IPS-11a (cell line): Measurements from ENCODE around the gene LZTS3.
A peak's percentile ranks its signal among the peaks of the same experiment; 100 is the strongest.
"Not testable (repeated sequence)": the region's sequence is repeated elsewhere in the genome, so short reads cannot be mapped to it uniquely, and the experiment has no call there.

Source experiments
- H3K4me3 ChIP-seq: one replicate; pipeline ENCODE4 v1.5.1; 2013; ENCODE audit warnings: low read depth, low read length, control low read depth

Gene LZTS3

DNA sequence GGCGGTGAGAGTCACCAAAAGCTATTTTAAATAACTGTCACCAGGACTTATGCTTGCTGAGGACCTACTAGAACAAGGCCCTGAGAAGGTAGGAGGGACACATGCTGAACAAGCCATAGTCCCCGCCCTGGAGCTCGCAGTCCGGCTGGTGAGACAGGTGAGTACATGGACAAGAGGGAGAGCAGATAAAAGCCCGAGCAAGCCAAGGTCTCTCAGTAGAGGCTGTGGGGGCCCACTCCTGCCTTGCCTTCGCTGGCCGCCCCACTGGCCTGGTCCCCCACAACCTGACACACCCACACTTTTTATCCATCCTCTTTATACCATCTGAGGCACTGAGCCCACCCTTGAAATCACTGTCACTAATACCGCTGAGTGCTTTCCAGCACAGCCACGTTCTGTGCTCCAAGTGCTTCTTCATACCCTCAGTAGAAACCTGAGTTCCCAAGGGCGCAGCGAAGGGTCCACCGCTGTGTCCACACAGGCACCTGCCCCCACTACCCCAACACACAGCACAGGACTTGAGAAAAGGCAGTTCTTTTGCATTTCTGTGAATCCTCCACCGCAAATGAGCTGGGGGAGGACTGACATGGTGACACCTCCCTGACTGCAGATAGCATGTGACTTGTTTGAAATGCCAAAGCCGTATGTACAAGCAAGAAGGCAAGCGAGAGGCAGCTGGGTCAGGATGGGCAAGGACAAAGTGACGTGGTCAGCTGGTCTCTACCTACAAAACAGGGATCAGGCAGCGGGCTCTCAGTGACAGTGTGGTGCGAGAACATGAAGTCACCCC, 19.1 kb upstream of the LZTS3 start:
- H3K4me3 ChIP-seq = no peak overlapping the region

DNA sequence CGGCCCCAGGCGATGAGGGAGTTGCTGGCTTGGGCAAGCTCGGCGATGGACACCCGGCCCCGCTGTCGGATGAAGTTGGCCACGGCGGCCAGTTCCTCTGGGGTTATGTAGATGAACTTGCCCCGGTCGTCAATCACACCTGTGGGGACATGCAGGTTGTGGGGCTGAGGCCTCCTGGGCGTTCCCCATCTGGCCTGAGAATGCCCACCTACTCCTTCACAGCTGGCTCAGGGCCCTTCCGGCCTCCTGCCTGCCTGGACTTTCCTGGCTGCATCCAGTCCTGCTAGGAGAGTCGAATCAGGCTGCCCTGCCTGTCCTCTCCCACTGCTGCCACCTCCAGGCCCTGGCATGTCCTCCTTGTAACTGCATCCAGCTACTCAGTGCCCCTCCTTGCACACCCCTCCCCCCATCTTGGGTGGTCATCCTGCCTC, 17.3 kb upstream of the LZTS3 start:
- no peak overlapping the region for H3K4me3 ChIP-seq

DNA sequence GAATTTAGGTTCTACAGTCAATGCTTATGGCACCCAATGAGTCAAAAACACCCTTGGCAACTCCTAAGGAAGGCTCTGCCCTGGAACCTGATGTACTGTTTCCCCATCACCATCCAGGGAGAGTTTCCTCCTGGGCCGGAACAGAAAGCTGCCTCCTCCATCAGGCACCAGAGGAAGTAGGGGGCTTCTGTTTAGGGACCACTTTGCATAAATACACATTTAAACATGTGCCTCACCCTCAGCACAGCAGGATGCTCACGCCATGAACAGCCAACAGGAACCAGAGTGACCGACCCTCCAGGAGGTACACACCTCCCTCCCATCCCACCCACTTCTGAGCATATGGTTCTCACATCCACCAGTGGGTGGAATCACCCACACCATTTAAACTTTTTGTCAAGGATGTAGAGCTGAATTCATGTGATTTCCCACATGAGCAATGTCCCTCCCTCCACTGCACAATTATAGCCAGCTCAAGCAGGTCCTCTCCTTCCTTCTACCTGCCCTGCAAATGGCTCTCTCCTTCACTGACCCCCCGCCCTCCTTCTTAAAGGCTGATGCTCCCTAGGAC, 16.3 kb upstream of the LZTS3 start:
- H3K4me3 ChIP-seq = no peak overlapping the region

DNA sequence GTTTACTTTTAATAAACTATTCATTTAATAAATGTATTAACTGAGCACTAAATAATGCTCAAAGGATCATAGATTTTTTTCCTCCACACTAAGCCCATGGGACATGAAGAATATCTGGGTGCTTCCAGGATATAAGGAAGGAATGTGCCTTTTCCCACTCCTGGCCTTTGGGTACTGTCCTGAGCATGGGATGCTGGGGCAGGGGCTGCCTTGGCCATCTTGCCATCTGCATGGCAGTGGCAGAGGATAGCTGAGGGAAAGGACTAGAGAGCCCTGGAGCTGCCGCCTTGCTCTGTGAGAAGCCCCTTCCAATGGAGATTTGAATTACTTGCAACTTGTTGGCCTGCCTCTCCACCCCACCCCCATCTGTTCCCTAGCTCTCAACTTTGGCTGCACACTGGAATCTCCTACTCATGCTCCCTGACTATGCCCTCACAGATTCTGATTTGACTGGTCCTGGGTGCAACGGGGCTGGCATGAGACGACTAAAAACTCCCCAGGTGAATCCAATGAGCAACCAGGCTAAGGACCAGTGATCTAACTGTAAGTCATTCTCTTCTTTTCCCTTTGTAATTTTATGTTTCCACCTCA, 15.6 kb upstream of the LZTS3 start:
- H3K4me3 ChIP-seq = no peak overlapping the region

DNA sequence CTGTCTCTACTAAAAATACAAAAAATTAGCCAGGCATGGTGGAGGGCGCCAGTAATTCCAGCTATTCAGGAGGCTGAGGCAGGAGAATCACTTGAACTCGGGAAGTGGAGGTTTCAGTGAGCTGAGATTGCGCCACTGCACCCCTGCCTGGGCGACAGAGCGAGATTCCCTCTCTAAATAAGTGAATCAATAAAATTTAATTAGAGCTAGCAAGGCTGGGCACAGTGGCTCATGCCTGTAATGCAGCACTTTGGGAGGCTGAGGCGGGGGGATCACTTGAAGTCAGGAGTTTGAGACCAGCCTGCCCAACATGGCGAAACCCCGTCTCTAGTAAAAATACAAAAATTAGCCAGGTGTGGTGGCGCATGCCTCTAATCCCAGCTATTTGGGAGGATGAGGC, 14.5 kb upstream of the LZTS3 start:
- not testable (repeated sequence) for H3K4me3 ChIP-seq

DNA sequence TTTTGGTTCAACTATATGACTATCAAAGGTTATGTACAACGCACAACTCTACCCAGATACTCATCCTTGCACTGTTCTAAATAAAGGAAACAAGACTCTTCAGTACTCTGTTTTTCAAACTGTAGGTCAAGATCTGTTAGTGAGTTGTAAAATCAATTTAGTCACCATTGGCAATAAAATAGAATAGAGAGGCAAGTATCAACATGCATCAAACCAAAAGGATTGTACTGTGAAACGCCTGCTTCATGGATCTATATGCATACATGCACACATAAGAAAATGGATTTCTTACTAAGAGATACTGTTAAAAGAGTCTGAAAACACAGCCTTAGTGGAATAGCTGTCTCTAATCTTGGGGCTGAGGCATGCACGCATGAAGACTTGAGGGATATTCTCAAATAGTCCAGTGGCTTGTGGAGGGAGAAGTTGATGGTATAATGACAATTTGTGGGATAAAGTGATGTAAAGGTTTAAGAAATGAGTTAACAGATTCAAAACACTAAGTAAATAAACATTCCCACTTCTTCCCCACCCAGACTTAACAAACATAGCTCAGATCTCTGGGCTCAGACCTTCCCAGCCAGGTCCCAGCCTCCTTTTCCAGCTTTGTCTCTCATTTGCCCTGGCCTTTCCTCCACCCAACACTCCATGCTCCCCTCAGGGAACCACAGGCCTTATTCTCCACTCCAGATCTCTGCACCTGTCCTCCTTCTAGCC, 10.7 kb upstream of the LZTS3 start:
- no peak overlapping the region for H3K4me3 ChIP-seq

DNA sequence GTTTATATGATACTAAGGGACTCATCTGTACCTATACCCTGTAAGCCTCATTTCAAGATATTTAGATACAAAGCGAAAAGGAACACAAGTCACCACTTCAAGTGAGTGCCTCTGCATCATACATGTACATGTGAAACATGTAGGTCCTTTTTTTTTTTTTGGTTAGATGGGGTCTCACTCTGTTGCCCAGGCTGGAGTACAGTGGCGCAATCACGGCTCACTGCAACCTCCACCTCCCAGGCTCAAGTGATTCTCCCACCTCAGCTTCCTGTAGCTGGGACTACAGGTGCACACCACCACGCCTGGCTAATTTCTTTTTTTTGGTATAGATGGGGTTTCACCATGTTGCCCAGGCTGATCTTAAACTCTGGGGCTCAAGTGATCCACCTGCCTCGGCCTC, 9.1 kb upstream of the LZTS3 start:
- not testable (repeated sequence) for H3K4me3 ChIP-seq

DNA sequence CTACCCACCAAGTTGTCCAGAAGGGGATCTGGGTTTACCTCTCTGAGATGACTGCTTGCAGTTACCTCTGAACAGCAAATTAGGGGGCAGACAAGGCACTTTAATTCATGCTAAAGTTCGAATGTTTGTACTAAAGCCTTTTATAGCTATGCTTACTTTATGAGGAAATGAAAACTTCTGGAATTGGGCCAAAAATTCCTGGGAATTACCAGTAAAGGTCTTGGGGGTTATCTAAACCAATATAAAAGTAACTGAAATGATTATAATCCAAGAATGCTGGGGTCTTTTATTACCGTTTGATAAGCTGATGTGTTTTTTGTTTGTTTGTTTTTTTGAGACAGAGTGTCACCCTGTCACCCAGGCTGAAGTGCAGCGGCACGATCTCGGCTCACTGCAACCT, 7.9 kb upstream of the LZTS3 start:
- no peak overlapping the region for H3K4me3 ChIP-seq

DNA sequence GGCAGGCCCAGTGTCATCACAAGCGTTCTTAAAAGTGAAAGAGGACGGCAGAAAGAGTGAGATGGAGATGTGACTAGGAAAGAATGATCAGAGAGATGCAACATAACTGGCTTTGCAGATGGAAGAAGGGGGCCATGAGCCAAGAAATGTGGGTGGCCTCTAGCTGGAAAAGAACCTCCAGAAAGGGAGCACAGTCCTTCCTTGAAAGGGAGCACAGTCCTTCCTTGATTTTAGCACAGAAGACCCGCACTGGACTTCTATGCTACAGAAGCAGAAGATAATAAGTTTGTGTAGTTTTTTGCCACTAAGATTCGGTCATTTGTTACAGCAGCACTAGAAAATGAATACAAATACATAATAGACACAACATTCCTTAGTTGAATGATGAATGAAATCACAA, 7.0 kb upstream of the LZTS3 start:
- H3K4me3 ChIP-seq = no peak overlapping the region

DNA sequence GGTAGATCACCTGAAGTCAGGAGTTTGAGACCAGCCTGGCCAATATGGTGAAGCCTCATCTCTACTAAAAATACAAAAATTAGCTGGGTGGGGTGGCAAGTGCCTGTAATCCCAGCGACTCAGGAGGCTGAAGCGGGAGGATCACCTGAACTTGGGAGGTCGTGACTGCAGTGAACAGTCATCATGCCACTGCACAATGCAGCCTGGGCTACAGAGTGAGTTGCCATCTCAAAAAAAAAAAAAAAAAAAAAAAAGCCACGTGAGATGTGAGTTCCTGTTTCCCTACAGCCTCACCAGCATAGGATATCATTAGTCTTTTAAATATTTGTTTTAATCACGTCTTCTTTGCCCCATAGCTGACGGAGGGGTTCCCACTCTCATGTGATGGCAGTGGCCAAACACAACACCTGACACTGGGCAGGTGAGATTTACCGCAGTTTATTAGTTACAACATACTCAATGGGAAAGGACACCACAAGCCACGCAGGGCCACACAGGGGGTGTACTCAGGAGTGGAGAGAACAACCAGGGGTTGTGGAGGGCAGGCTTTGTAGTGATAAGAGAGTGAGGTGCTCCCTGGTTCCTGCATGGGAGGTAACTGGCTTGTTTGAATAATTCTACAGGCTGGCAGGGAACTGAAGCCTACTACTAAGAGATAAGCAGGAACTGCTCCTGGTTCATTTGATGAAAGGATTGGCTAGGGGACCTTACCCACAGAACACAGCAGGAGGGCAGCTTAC, 4.6 kb upstream of the LZTS3 start:
- H3K4me3 ChIP-seq = no peak overlapping the region

DNA sequence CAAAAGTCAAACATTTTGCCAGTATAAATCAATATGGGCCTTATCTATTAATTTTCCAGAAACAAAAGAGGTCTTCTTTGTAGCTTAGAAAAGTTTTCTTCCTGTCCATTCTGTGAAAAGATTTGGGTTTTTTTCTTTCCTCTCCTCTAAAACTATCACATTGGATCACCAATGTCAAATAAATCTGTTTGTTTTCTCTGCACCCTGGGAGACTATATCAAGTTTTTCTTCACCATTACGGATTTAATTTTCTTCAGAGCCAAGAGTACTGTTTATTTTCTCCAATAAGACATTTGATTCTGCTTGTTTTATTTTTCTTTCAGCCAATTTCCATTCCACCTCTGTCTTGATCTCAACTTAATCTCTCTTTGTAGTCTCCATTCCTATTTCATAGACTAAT, 1.9 kb upstream of the LZTS3 start:
- peak overlapping the region; percentile 98 for H3K4me3 ChIP-seq

DNA sequence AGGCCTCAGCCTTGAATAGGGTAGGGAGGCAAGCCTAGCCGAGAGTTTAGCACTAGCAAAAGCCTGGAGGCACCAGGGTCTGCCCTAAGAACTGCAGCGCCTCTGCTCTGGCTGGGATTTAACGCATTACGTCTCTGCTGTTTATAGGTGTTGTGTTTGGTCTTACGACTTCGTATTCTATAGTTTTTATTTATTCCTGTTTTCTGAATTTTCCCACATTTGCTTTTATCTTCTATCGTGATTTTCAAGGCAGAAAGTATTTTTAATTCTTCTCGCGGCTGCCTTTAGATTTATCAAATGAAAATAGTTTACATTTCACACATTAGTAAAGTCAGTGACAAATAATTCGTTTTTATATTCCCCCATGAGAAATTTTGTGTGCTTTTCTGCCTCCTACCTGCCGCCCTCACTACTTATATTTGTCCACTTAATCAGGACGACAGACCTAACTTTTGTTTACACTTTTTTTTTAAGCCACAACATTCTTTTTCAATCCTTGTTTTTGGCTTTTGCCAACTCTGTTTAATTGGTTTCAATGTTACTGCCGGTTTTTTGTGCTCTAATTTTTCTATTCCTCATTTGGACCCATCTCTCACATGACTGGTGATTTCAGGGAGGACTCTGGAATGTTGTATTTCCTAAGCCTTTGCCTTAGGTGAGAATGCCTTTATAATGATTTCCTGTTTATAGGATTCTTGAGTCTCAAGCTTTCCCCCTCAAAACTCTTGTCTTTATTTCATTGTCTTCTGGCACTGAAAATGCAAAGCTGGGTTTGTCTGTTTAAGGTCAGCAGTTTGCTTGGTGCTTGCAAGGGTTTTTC, 1.3 kb upstream of the LZTS3 start:
- H3K4me3 ChIP-seq = peak overlapping the region; percentile 98

DNA sequence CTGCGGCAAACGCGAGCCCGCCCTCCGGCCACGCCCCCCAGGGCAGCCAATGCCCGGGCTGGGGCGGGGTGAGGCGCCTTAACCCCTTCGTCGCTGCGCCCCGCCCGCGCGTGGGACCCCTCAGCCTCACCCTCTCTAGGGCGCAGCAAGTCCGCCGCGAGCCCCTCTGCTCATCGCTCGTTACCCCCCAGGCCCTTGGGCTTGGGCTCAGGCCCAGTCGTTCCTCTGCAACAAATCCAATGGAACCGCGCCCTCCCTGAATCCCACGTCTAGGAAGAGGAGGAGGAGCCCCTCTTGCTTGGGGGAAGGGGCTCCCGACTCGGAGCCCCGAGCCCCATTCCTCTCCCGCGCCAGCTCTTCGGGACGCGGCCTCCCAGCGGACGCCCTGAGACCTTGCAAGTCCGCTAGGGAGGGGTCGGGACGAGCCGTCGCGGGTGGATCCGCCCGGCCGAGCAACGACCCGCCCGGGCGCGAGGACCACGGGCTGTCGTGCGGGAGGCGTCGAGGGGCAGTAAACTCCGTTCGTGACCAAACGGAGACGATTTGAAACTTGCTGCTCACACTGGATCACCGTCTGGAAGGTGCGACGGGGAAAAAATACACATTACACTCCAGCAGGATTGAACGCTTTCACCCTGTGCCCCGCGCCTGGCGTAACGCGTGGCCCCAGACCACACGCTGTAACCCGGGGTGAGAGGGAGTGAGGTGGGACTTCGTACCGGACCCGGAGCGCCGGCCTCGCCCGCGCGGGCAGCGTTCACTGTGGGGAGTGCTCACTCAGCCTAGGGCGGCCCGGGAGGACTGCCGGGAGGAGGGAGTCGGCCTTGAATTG, 477 bp upstream of the LZTS3 start:
- peak overlapping the region; percentile 98 for H3K4me3 ChIP-seq

DNA sequence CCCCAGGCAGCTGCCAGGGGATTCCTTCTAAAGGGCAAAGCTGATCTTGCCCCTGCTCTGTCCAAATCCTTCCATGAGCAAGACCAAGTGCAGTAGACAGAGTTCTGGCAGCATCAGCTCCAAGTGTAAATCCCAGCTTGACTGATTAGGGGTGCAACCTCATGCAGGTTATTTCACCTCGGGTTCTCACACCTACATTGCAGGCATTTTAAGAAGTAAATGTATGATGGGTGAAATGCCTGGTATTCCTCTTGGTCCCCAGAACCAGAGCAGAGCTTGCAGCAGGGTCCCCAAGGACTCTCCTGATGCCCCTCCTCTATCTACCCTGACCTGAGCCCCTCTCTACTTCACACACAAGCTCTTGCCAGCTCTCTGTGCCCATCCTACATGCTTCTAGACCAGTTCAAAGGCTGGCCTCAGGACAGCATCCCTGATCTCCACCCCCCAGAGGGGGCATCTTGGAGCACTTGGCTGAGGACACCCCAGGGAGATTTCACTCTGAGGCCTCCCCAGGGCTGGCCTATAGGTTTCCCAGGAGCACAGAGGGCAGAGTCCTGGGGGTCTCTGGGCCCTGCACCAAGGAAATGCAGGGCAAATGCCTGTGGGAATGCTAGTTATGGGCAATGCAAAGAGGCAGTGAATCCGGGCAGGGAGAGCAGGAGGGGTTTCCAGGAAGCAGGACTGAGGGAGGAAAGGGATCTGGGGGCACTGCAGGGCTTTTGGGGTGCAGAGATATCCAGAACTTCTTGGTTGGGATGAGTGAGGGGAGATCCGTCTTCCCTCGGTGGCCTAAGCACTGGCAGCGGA, 1.0 kb downstream of the LZTS3 start:
- H3K4me3 ChIP-seq = peak overlapping the region; percentile 98

DNA sequence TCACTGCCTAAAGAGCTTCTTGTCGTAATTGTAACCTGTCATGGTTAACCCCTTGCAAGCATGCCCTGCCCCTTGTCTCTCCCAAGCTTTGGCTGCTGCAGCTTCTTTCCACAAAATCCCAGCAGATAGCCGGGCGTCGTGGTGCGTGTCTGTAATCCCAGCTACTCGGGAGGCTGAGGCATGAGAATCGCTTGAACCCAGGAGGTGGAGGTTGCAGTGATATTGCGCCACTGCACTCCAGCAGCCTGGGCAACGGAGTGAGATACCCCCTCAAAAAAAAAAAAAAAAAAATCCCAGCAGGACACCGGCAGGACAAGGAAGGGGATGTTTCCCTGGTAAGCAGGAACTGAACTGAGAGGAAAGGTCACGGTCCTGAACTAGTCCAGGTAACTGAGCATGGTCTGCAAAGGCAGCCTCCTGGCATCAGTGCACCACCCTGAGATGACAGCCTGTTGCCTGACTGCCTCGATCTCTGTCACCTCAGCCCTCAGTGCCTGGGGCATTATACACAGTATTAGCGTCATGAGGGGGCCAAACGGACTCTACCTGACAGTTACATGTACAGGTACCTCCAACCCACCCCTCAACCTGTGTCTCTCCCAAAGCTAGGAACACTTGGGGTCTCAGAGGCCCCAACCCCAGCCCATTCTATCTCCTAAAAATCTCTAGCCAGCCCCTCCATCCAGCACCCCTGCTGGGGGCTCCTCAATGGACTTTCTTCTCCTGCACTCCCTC, 1.8 kb downstream of the LZTS3 start:
- H3K4me3 ChIP-seq = no peak overlapping the region

DNA sequence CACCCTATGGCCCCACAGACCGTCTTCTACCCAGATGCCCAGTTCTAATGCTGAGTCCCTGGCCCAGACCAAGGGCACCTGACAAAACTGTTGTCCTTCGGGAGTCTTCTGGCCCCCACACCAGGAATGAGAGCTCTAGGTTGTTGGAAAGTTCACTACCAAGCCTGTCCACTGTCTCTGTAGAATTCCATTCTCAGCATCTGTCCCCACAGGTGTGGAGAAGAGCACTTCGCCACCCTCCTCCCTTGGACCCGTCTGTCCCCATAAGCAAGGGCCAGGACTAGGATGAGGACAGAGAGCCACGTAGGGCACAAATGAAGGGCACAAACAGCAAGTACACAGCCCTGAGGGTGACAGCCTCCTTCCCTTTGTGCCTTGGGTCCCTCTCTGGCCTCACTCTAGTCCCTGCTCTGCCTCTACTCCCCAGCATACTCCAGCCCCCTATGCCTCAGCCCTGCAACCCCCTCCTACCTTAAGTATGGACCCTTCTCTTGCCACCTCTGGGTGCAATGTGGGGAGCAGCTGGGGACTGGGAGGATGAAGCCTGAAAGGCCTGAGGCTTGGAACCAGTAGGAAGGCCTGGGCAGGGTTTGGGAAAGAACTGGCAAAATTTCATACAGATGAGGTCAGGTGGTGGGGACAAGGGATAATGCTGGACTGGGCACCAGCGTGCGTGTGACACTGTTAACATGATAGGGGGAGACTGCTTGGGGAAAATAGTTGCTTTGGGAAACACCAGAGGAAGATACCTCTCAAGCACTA, 4.3 kb downstream of the LZTS3 start:
- H3K4me3 ChIP-seq = no peak overlapping the region
